Activated T-helper 1 cell treated with anti-CD3 and anti-CD28 coated beads, Interleukin-2, amount 50 U/mL, for 16 hours (primary cell): ENCODE data around the gene SWT1.
A peak's percentile ranks its signal among the peaks of the same experiment; 100 is the strongest.
"Not testable (repeated sequence)": the region's sequence is repeated elsewhere in the genome, so short reads cannot be mapped to it uniquely, and the experiment has no call there.

Source experiments
- DNase-seq, 2 donors: peaks; one replicate each; pipeline ENCODE4 v3.0.0-alpha.2; 2020; ENCODE audit warnings: low read depth in 1 of 2, low spot score in 1 of 2

SWT1 gene

GRCh38 chr1:185317034-185317885 lies 160.3 kb downstream of the SWT1 start, which contains the start of gene IVNS1ABP:
Gene IVNS1ABP (minus strand): TSS chr1:185317243. CDS start chr1:185309493, 7,750 bp downstream.
- DNase-seq: peak; percentile 92 to 93

GRCh38 chr1:185317886-185318310 lies 160.9 kb downstream of the SWT1 start:
- peak; percentile 43 to 56 for DNase-seq

GRCh38 chr1:185318431-185319138 lies 161.6 kb downstream of the SWT1 start:
- DNase-seq: no peak

- no peak for DNase-seq
Measured at GRCh38 chr1:185319139-185319475, 162.1 kb downstream of the SWT1 start.

- not testable (repeated sequence) for DNase-seq
Measured at GRCh38 chr1:185321104-185321503, 164.1 kb downstream of the SWT1 start.

GRCh38 chr1:185321653-185322221 lies 164.8 kb downstream of the SWT1 start:
- not testable (repeated sequence) for DNase-seq

GRCh38 chr1:185322636-185323035 lies 165.7 kb downstream of the SWT1 start:
- DNase-seq: no peak

GRCh38 chr1:185324118-185324517 lies 167.2 kb downstream of the SWT1 start:
- DNase-seq: no peak

GRCh38 chr1:185325413-185325812 lies 168.4 kb downstream of the SWT1 start:
- no peak for DNase-seq

- no peak for DNase-seq
Measured at GRCh38 chr1:185328255-185328654, 171.3 kb downstream of the SWT1 start.

GRCh38 chr1:185334182-185334581 lies 177.2 kb downstream of the SWT1 start:
- no peak for DNase-seq

GRCh38 chr1:185337246-185337645 lies 180.3 kb downstream of the SWT1 start:
- no peak for DNase-seq

- DNase-seq: peak in 1 of 2 donors; percentile 7
Measured at GRCh38 chr1:185338719-185339622, 182.0 kb downstream of the SWT1 start.

- DNase-seq: no peak
Measured at GRCh38 chr1:185341196-185341781, 184.3 kb downstream of the SWT1 start.
